ENCODE data around the gene CHSY3.

DNA sequence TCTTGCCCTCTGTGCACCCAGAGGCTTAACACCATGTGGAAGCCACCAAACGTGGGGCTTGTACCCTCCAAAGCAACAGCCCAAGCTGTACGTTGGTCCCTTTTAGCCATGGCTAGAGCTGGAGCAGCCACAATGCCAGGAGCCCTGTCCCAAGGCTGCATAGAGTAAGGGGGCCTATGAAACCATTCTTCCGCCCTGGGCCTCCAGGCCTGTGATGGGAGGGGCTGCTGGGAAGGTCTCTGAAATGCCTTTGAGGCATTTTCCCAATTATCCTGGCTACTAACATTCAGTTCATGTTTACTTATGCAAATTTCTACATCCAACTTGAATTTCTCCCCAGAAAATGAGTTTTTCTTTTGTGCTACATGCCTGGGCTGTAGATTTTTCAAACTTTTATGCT lies 33.8 kb downstream of the CHSY3 start:
- TF ChIP-seq, protein P1, sequence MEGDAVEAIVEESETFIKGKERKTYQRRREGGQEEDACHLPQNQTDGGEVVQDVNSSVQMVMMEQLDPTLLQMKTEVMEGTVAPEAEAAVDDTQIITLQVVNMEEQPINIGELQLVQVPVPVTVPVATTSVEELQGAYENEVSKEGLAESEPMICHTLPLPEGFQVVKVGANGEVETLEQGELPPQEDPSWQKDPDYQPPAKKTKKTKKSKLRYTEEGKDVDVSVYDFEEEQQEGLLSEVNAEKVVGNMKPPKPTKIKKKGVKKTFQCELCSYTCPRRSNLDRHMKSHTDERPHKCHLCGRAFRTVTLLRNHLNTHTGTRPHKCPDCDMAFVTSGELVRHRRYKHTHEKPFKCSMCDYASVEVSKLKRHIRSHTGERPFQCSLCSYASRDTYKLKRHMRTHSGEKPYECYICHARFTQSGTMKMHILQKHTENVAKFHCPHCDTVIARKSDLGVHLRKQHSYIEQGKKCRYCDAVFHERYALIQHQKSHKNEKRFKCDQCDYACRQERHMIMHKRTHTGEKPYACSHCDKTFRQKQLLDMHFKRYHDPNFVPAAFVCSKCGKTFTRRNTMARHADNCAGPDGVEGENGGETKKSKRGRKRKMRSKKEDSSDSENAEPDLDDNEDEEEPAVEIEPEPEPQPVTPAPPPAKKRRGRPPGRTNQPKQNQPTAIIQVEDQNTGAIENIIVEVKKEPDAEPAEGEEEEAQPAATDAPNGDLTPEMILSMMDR (IDR thresholded peaks at IDR 0.05; ENCODE audit: low read depth, low read length, poor library complexity, severe bottlenecking) = no peak
- no peak for TF ChIP-seq EZH2phosphoT487 (IDR thresholded peaks at IDR 0.05; ENCODE audit: borderline replicate concordance, low read length)
